COLO829 (cell line): ENCODE data around the gene TOGARAM2.

Experiments used
- DNase-seq: peaks from one replicate; pipeline ENCODE4 v3.0.0; 2012; ENCODE audit warnings: low spot score

The TOGARAM2 gene

DNA sequence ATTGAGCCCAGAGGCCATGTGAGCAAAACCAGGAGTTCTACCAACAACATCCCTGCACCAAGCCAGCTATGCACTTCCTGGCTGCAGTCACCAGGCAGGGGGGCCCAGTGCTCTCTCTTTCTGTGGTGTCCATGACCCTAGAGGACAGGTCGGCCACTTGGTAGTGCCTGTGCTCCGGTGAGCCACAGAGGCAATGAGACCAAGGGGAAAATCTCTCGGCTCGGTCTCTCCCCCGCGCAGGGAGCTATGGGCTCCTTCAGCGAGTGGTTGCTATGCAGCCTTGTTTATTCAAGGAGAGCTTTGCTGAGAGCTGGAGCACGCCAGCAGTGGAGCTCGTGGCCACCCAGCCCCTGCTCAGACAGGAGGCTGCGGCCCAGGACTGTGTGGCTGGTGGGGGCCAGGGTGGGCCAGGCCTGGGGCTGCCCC lies at the start of gene TOGARAM2:
Gene TOGARAM2, plus strand, starts transcription at position 283 of the 426 bp plus-strand sequence. CDS start 13,537 bp downstream, outside the sequence.
- no peak for DNase-seq

- no peak for DNase-seq
Observed at GRCh38 chr2:28934769-28935168, 46.3 kb upstream of the TOGARAM2 start.

GRCh38 chr2:28941008-28941407 lies 40.1 kb upstream of the TOGARAM2 start:
- no peak for DNase-seq

DNA sequence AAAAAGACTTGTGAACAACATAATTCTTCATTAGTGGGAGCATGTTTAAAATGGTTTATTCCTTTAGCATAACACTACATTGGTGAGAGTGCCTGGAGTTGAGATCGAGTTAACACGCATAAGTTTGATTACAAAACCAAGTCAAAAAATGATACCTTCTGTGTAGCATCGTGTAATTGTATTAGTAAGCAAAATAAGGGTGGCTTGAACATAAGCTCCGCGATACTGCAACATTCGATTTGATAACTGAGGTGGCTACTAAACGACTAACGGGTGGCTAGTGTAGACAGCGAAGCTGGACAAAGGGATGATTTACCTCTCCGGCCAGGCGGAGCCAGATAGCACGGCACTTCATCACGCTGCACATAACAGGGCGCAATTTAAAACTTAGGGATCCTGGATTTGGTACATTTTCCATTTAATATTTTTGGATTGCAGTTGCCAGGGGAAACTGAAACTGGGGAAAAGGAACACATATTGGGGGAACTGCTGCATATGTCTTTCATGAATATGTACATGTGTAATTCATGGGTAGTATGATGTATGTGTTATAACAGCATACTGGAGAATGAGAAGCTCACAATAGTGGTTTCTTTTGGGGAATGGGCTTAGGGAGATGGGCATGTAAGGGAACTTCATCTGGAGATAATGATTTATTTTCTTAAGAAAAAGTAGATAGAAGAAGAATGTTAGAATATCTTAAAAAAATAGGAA lies 36.4 kb upstream of the TOGARAM2 start:
- no peak for DNase-seq

GRCh38 chr2:28948160-28948559 lies 32.9 kb upstream of the TOGARAM2 start:
- DNase-seq, result no peak

- no peak for DNase-seq
Observed at GRCh38 chr2:28949190-28949589, 31.9 kb upstream of the TOGARAM2 start.

- DNase-seq, result no peak
Observed at GRCh38 chr2:28949617-28950305, 31.3 kb upstream of the TOGARAM2 start.

- no peak for DNase-seq
Observed at GRCh38 chr2:28950941-28951630, 30.0 kb upstream of the TOGARAM2 start.

GRCh38 chr2:28951910-28952835 lies 28.9 kb upstream of the TOGARAM2 start:
- no peak for DNase-seq

GRCh38 chr2:28952836-28953211 lies 28.3 kb upstream of the TOGARAM2 start:
- no peak for DNase-seq

DNA sequence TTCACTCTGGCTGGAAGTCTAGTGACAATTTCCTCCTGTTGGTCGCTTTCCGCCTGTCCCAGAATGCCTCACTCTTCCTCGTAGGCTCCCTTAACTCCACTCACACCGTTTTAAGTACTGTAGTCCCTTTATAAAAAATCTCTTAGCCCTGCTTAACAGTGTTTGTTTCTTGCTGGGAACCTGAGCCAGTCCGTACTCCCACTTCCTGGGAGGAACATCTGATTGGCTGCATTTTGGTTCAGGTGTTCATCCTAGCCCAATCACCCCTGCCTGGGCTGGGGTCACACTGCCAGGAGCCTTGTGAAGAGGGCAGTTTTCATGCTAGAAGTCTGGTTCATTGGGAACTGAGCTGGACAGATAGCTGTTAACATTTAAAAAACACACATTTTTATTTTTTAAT lies 25.6 kb upstream of the TOGARAM2 start:
- no peak for DNase-seq

- no peak for DNase-seq
Observed at GRCh38 chr2:28956415-28956826, 24.7 kb upstream of the TOGARAM2 start.

DNA sequence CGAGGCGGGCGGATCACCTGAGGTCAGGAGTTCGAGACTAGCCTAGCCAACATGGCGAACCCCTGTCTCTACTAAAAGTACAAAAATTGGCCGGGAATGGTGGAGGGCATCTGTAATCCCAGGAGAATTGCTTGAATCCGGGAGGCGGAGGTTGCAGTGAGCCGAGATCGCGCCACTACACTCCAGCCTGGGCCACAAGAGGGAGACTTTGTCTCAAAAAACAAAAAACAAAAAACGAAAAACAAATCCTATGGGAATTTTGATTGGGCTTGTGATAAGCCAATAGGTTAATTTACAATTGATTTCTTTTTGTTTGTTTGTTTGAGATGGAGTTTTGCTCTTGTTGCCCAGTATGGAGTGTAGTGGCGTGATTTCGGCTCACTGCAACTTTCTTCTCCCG lies 24.2 kb upstream of the TOGARAM2 start:
- no peak for DNase-seq

DNA sequence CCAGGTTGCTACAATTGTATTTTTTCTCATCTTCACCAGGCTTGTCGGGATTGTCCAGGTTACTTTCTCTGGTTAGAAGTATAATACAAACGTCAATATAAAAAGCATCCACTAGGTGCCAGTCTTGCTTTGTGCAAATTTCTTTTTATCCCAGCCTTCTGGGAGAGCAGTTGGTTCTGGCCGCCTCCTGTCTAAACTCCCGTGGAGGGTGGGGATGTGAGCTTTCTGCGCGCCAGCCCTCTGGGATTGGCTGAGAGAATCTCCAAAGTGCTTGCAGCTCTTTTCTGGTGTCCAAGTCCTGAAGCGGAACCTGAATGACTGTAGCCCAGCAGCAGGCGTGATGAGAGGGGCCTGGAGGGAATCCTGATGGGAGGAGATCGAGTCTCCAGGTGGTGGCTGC lies 22.4 kb upstream of the TOGARAM2 start:
- peak; percentile 84 for DNase-seq

DNA sequence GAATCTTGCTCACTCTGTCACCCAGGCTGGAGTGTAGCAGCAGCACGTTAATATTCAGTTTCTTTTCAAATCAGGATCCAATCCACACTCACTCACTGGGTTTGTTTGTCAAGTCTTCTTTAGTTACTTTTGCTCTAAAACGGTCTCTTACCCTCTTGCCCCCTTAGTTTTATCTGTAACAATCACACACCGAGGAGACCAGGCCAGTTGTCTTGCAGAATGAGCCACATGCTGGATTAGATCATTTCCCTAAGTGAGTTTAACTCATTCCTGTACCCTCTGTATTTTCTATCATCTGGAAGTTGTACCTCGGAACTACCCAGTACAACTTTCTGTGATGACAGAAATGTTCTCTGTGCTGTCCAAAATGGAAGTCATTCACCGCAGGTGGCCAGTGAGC lies 20.7 kb upstream of the TOGARAM2 start:
- no peak for DNase-seq

- no peak for DNase-seq
Observed at GRCh38 chr2:28962505-28962904, 18.6 kb upstream of the TOGARAM2 start.

DNA sequence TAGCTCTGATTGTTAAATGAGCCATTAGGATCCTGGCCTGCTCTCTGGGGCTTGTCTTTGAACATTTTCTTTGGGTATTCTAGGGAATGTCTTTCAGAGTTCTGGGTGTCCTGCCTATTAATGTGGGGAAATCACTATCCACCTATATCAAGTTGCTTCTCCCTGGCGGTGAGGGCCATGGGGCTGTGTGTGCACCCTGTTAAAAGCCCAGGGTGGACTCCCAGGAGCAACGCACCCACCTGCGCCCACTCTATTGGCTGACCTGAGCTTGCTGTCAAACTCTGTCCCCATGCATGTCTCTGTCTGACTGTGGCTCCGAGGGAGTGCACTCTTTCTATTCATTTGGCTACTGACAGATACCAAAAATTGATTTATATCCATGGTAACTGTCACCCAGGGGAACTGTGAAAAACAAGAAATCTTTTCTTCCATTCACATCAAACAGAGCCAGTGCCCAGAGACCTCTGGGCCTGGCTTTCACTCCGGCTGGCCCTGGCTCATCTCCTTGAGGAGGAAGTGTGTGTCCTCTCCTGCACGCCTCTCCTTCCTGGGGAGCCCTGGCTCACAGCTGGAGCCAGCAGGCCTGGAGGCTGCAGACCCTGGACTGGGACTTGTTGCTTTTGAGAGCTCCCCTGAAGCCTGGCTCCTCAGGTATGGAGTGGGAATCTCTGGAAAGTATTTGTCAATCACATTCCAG lies 10.5 kb upstream of the TOGARAM2 start:
- no peak for DNase-seq

- DNase-seq, result no peak
Observed at GRCh38 chr2:28972778-28973335, 8.2 kb upstream of the TOGARAM2 start.

DNA sequence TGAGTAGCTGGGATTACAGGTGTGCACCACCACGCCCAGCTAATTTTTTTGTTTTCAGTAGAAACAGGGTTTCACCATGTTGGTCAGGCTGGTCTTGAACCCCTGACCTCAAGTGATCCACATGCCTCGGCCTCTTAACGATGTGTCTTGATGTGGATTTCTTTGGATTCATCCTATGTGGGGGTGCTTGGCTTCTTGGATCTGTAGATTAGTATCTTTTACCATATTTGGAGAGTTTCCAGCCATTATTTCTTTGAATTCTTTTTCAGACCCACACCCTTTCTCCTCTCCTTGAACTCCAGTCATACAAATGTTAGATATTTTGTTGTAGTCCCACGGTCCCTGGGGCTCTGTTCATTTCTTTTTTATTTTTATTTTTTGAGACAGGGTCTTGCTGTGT lies 6.8 kb upstream of the TOGARAM2 start:
- DNase-seq, result no peak

DNA sequence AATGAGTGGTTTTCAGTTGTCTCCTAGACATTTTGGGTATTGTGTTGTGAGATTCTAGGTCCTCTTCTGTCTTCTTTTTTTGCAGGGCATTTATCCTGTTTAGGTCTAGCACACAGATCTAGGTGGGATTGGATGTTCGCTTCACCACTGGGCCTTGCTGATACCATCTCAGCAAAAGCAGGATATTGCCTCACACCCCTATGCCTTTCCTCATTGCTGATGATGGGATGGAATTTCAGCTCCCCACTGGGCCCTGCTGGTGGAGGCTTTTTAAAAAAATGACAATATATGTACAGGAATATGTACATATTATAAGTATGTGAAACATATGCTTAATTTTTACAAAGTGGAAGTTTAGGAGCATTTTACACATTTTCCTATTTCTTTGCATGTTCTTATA lies 5.4 kb upstream of the TOGARAM2 start:
- no peak for DNase-seq

DNA sequence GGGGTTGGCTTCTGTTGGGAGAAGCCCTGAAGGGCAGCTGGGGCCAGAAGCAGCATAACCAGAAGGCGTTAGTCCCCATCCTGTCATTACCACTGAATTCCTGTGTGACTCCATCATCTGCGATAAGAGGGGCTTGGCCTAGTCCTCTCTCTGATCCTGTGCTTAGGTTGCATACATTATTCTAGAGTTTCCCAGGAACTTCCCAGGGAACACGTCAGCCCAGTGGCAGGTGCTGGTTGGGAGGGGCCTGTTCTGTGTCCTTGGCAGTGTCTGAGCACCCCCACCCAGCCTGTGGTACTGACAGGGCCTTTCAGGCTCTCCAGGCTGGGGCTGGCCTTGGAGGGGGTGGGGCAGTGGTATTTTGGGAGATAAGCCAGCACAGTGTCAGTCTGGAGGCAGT lies 4.5 kb upstream of the TOGARAM2 start:
- DNase-seq, result no peak
